HFF-Myc (cell line): ENCODE results near the gene AQP12A.

Experiments used
- DNase-seq: peaks from one replicate; pipeline ENCODE4 v3.0.0-alpha.2; 2011; ENCODE audit warnings: low read depth; ENCODE audit errors: extremely low read depth
- H3K4me3 ChIP-seq: replicated peaks from 2 replicates; pipeline ENCODE4 v1.5.1; 2011; ENCODE audit warnings: low read depth, mild to moderate bottlenecking, control low read depth, low read length
- TF ChIP-seq, protein P1 (sequence below): IDR thresholded peaks from 2 replicates; pipeline ENCODE4 v1.5.1; 2012; ENCODE audit warnings: mild to moderate bottlenecking, low read depth, low read length, control low read depth; ENCODE audit errors: missing control alignments

The AQP12A gene

DNA sequence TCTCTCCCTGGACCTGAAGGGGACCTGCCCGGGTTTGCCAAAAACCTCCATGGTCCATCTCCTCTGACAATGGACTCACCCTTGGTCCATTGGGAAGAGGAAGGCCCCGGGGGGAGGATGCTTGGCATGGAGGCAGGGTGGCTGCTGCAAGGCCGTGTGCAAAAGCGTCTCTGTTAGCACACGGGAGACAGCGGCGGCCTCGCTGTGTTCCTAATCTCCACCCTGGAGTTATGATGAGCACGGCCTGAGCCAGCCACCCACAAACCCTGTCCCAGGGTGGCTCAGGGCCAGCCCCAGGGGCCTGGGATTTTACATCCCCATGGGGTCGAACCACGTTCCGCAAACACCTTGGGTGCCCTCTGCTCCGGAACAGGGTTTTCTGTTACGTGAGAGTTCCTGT lies 35.8 kb downstream of the AQP12A start:
- TF ChIP-seq, protein P1, sequence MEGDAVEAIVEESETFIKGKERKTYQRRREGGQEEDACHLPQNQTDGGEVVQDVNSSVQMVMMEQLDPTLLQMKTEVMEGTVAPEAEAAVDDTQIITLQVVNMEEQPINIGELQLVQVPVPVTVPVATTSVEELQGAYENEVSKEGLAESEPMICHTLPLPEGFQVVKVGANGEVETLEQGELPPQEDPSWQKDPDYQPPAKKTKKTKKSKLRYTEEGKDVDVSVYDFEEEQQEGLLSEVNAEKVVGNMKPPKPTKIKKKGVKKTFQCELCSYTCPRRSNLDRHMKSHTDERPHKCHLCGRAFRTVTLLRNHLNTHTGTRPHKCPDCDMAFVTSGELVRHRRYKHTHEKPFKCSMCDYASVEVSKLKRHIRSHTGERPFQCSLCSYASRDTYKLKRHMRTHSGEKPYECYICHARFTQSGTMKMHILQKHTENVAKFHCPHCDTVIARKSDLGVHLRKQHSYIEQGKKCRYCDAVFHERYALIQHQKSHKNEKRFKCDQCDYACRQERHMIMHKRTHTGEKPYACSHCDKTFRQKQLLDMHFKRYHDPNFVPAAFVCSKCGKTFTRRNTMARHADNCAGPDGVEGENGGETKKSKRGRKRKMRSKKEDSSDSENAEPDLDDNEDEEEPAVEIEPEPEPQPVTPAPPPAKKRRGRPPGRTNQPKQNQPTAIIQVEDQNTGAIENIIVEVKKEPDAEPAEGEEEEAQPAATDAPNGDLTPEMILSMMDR: no peak
- H3K4me3 ChIP-seq: no peak overlapping the region
- no peak for DNase-seq

DNA sequence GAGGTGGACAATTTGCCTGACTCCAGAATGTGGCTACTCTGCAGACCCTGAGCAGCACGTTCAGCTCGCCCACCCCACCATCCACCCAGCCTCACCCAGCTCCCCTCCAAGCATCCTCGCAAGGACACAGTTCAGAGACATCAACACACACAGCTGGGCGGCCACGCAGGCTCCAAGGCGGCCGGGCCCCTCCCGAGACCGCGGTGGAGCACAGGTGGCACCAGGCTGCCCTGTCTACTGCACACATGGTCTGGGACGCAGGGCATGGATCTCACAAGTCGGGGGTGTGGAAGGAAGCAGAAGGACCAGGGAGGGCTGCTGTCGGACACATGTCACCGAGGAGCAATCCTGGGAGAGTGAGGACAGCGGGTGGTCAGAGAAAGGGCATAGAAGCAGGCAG lies 36.2 kb downstream of the AQP12A start:
- no peak for DNase-seq
- TF ChIP-seq, protein P1: no peak
- no peak overlapping the region for H3K4me3 ChIP-seq

DNA sequence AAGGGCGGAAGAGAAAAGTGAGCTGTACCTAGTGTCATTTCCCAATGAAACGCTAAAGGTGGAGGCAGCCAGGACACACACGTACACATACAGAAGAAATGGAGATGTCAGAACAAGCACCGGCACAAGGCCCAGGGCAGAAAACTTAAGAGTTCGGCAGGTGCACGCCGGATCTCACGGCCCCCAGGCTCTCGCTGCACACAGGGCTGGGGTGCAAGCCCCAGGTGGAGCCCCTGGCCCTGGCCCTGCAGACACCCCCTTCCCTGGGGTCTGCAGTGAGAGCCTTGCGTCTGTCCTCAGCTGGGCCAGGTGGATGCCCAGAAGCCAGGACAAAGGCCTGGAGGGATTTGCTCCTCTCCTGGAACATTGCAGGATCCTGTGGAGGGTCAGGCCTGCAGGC lies 36.7 kb downstream of the AQP12A start:
- TF ChIP-seq, protein P1: no peak
- no peak overlapping the region for H3K4me3 ChIP-seq
- no peak for DNase-seq

DNA sequence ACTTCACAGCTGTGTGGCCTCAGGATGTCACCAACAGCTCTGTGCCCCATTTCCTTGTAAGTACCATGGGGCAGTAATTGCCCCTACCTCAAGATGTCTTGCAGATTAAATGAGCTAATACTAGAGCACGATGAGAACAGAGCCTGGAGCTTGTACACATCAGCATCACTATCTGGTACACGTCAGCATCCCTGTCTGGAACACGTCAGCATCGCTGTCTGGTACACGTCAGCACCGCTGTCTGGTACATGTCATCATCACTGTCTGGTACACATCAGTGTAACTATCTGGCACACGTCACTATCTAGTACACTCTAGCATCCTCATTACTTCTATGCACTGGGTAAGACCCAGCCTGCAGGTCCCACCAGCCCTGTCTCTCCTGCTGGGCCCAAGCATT lies 37.2 kb downstream of the AQP12A start:
- TF ChIP-seq, protein P1: no peak
- H3K4me3 ChIP-seq: no peak overlapping the region
- DNase-seq: no peak

DNA sequence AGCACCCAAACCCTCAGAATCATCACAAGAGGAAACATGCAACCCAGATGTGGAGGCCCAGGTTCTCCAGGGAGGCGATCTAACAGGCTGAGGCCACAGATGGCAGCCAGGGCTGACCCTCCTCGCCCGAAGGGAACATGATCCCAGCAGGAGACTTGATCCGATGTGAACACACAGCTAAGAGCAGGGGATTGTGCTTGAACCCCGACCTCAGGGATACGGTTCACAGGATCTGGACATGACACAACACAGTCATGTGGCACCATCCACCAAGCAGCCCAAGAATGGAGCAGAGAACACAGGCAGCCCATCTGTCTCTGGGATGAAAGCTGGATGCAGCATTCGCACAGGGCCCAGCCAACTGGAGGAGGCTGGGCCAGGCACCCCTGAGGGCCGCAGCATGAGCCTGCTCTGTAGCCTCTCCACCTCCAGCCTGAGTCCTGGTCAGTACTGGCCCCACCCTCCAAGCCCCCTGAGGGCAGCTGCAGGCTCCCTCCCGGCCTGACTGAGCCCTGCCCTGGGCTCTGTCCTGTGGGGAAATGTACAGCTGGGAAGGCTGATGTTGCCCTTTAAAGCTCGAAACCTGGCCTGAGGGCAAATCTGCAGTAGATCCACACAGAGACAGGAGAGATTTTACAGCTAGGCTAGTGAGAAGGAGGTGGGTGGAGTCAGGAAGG lies 39.0 kb downstream of the AQP12A start:
- no peak for DNase-seq
- TF ChIP-seq, protein P1: no peak
- H3K4me3 ChIP-seq: no peak overlapping the region

DNA sequence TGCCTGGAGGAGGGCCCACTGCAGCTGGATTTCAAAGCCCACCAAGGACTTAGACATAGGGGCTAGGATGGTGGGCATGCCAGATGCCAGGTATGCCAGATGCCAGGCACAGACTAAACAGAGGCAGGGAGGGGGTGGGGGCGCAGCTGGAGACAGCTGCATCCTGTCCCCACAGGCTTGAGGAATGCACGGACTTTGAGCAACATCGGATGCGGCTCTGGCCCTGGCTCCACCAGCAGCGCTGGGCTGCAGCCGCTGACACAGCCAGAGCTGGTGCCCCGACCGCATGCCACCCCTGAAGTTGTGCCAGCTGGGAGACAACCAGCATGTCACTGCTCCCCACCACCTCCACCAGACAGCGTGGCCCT lies 39.5 kb downstream of the AQP12A start:
- DNase-seq: no peak
- H3K4me3 ChIP-seq: no peak overlapping the region
- TF ChIP-seq, protein P1: no peak

DNA sequence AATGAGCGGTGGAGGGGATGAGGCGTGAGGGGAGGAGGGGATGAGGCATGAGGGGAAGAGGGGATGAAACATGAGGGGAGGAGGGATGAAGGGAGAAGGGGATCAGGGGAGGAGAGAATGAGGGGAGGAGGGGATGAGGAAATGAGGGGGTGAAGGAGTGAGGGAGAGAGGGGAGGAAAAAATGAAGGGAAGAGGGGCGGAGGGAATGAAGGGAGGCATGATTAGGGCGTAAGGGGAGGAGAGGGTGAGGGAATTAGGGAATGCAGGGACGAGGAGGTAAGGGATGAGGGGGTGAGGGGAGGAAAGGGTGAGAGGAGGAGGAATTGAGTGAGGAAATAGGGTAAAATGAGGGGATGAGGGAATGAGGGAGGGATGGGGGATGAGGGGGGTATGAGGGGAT lies 40.5 kb downstream of the AQP12A start:
- H3K4me3 ChIP-seq: no peak overlapping the region
- TF ChIP-seq, protein P1: no peak
- DNase-seq: no peak
